ENCODE data around the gene ARL3.

Gene ARL3

GRCh38 chr10:102650655-102651454 is 63.3 kb downstream of the ARL3 start:
- no peak for DNase-seq (ENCODE audit: low spot score)

DNA sequence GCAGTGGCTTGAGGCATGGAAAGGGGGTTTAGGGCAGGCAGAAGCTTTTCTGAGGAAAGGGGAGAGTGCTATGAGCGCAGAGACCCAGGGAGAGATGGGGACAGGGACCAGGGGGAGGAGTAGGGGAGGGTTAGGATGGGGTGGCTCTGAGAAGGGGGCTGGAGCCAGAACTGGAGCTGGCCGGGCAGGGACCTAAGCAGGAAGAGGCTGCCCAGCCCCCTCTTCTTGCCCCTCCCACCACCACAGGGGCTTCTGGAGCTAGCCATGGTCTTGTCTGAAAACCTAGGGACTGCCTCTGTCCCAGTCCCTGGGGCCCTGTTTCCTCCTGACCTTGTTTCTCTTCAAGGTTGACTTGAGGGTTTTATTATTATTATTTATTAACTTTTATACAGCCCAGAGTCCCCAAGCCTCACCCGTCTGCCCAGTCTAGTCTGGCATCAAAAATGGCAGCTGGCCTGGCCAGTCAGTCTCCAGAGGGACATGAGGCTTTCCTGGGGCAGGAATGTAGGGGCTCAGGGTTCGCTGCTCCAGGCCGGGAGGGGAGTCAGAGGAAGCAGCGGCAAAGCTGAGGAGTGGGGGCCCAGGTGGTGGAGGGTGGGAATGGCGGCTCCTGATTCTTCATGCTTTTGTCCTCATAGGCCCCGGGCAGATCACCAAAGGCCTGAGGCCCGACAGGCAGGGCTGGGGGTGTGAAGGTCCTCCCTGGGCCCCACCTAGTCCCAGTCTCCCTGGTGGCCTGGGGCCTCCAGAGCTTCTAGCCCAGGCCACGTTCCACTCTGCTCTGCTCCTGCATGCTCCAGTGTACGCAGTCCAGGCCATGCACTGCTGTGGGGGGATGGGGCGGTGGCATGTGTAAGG is 64.2 kb downstream of the ARL3 start:
- DNase-seq (ENCODE audit: low spot score) = no peak

DNA sequence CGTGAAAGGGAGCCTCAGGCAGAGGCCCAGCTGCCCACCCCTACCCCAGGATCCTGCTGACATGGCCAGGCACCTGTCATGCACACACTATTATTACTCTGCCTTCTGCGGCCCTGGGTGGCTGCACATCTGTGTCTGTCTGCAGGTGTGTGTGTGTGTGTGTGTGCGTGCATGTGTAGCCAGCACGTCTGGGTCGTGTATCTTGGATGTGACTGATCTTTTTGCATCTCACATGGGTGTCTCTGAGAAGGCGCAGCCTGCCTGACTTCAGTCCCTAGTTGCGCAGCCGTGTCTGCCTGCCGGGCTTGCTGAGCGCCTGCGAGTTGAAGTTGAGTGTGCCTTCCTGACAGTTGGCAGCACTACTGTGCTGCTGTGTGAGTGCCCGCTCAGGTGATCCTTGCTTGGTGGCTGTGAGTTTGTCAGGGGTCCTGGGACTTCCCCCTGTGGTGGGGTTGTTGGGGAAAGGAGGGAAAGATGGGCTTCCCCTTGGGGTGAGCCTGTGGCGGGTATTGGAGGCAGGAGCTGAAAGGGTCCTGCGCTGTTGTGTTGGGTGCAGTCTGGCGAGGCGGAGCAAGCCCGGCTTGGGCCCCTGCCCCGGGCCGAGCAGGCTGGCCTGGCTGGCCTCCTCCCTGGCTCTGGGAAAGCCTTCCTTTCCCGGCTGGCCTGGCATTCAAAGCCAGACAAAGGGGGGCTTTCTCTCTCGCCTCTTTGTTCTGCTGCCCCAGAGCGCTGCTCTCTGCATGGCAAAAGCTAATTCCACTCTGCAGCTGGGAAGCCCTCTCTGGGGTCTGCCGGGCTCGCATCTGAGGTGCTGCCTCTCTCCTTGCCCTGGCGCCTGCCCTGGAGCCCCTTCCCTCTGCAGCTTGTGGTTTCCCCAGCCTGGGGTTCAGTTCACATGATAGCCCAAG is 65.1 kb downstream of the ARL3 start:
- peak; percentile 84 for DNase-seq (ENCODE audit: low spot score)

- no peak for DNase-seq (ENCODE audit: low spot score)
Measured at GRCh38 chr10:102648269-102648888, 65.8 kb downstream of the ARL3 start.

GRCh38 chr10:102647443-102648268 is 66.5 kb downstream of the ARL3 start:
- no peak for DNase-seq (ENCODE audit: low spot score)

GRCh38 chr10:102646610-102647442 is 67.4 kb downstream of the ARL3 start:
- peak; percentile 70 for DNase-seq (ENCODE audit: low spot score)

- DNase-seq (ENCODE audit: low spot score) = peak; percentile 66
Measured at GRCh38 chr10:102645741-102646609, 68.2 kb downstream of the ARL3 start.

GRCh38 chr10:102645388-102645740 is 68.8 kb downstream of the ARL3 start:
- DNase-seq (ENCODE audit: low spot score) = peak; percentile 88

GRCh38 chr10:102644646-102645387 is 69.4 kb downstream of the ARL3 start:
- peak; percentile 75 for DNase-seq (ENCODE audit: low spot score)

- peak; percentile 72 for DNase-seq (ENCODE audit: low spot score)
Measured at GRCh38 chr10:102644066-102644645, 70.0 kb downstream of the ARL3 start, which contains the start of gene TRIM8. TSS of gene TRIM8 (plus strand) at chr10:102644479. CDS start at chr10:102644618, 139 bp downstream.

DNA sequence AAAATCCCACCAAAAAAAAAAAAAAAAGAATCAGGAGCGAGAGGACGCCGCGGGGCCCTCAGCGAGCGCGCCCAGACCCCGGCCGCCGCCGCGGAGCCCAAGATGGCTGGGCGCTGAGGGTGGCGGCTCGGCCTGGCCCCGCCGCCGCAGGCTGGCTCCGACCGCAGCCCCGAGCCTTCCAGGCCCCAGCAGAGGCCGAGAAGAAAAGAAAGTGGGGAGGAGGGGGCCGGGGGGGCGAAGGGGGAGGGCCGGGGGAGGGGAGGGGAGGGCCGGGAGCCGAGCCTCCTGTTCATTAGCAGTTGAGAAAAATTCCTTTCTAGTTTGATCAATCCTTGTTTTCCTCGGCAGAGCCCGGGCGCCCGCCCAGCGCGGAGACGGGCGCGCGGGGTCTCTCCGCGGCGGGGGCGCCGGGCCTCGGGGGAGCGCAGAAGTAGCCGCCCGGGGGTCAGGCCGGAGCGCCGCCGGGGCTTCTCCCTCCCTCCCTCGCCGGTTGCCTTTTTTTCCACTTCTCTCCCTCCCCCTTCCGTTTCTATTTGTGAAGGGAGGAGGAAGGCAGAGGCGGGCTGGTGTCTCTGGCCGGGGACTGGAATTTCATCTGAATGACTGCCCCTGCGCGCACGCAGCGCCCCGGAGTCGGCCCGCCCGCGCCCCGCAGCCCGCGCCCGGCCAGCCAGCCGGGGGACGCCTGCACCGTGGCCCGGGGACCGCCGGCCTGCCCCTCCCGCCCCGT is 70.7 kb downstream of the ARL3 start:
- peak; percentile 87 for DNase-seq (ENCODE audit: low spot score)

DNA sequence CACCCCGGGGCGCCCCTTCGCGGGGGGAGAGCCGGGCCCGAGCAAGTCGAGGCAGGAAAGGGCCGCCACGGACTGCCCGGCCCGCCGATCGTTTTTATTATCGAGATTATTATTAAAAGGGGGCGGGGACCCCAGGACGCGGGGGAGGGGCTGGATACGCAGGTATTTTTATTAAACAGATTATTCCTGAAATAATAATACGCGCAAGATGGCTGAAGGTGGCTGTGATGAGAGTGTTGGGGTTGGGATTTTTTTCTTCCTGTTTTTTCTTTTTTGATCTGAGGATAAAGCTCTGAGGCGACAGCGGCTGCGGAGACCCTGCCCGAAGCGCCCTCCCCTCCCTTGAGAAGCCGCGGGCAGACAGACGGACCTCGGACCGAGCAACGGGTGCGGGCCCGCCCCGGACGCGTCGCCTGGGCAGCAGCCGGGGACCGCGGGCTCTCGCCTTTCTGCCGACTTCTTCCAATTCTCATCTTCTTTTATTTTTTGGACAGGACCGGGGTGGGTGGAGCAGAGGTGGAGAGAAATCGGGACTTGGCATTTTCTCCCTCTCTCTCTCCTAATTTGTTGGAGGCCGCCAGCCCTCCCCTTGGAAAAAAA is 71.4 kb downstream of the ARL3 start:
- DNase-seq (ENCODE audit: low spot score) = peak; percentile 64

GRCh38 chr10:102641880-102642735 is 72.1 kb downstream of the ARL3 start:
- DNase-seq (ENCODE audit: low spot score) = peak; percentile 99

- DNase-seq (ENCODE audit: low spot score) = no peak
Measured at GRCh38 chr10:102641402-102641801, 72.8 kb downstream of the ARL3 start.

- no peak for DNase-seq (ENCODE audit: low spot score)
Measured at GRCh38 chr10:102639537-102639936, 74.7 kb downstream of the ARL3 start.

GRCh38 chr10:102635377-102635776 is 78.8 kb downstream of the ARL3 start:
- DNase-seq (ENCODE audit: low spot score) = no peak
